Ovary (tissue), 9 donors: Measurements from ENCODE around the gene SLC35B1. TPM values are rescaled to one million over a fixed set of nuclear protein-coding genes. Genes with fewer than 3 reads are reported as not detected.

Experiments
- DNase-seq, 5 donors: peaks; one replicate each; pipeline ENCODE4 v3.0.0-alpha.2; 2019 to 2020
- H3K27ac ChIP-seq, 2 donors: fragments of 200-600 bp; one replicate each; pipeline versions ENCODE4 v1.5.1 to v1.8.0; 2019 to 2022
- H3K27me3 ChIP-seq: fragments of 200-600 bp; one replicate; pipeline ENCODE4 v1.8.0; 2022
- H3K36me3 ChIP-seq: fragments of 200-600 bp; sonication (generic); one replicate; pipeline ENCODE4 v1.5.1; 2019
- H3K4me1 ChIP-seq: one replicate; pipeline ENCODE4 v1.8.1; 2013; ENCODE audit warnings: mild to moderate bottlenecking, moderate library complexity; ENCODE audit not compliant: insufficient read depth
- H3K4me3 ChIP-seq: fragments of 200-600 bp; sonication (generic); one replicate; pipeline ENCODE4 v1.5.1; 2017
- H3K9me3 ChIP-seq, 2 donors: fragments of 200-600 bp in 1 of 2; sonication (generic) in 1 of 2; one replicate each; pipeline versions ENCODE4 v1.5.1 to v1.8.1; 2013 to 2019; ENCODE audit warnings: mild to moderate bottlenecking in 1 of 2, moderate library complexity in 1 of 2
- EP300 ChIP-seq: sonication (generic); formaldehyde crosslinking; IDR thresholded peaks from one replicate; pipeline ENCODE4 v1.6.1; 2017; ENCODE audit warnings: antibody characterized with exemption
- POLR2A ChIP-seq: fragments of 450-650 bp; IDR thresholded peaks from one replicate; pipeline ENCODE4 v1.6.1; 2017; ENCODE audit warnings: antibody characterized with exemption, mild to moderate bottlenecking, moderate library complexity
- WGBS, 3 donors: extraction: QIAGEN DNeasy Blood & Tissue Kit in 1 of 3; methylation state at CpG; one replicate each; pipeline versions ENCODE4 v1.1.5 to v1.1.7; 2013 to 2017; 5-methylcytosine and 5-hydroxymethylcytosine counted together
- intact Hi-C, 4 donors: fragments of 100-400 bp; cut with DNase I; formaldehyde crosslinking; loops; one replicate each; pipeline versions ENCODE4 v1.11.0 to v1.15.1; 2022 to 2023
- polyA plus RNA-seq, 2 donors: library from polyadenylated mRNA; stranded (reverse); fragments of 200-250 nt in 1 of 2; fragments of 350-450 nt in 1 of 2; fragmentation: Illumina TruSeq in 1 of 2; extraction: RNeasy Lipid Tissue Mini Kit (QIAGEN cat#74804) in 1 of 2; gene quantifications; one replicate each; pipeline ENCODE4 v1.2.3, GENCODE V29; 2013 to 2014
- total RNA-seq, 7 donors: library from RNA; depleted of rRNA in 2 of 7; stranded (reverse); fragments of >200 nt in 2 of 7; fragmentation: NEBNext Ultra II Directional in 3 of 7; extraction: Animal tissue kit (Norgen Biotek cat#: 25700) in 3 of 7; gene quantifications; one replicate each; pipeline versions ENCODE4 v1.1.0 to v1.2.4, GENCODE V29; 2016 to 2023
- TF ChIP-seq, protein P1 (sequence below), 3 donors: fragments of 450-650 bp in 2 of 3; fragments of 200-600 bp in 1 of 3; IDR thresholded peaks; one replicate each; pipeline versions ENCODE4 v1.5.1 to v1.8.0; 2016 to 2022; ENCODE audit warnings: antibody characterized with exemption in 3 of 3, mild to moderate bottlenecking in 1 of 3
- donor health status: DM: no; HTN: no; CAD: no; lungs with moderate emphysema.
- donor health status: DM: no; HTN: no; CAD: no.
- donor health status: Bipolar disorder and iron deficiency.
- donor health status: DM: yes; HTN: yes; CAD: no.
- donor health status: DM: no; HTN: no; CAD: no.
- donor health status: DM: yes; HTN: yes; CAD: no.

SLC35B1 gene
- total and polyA plus RNA-seq, 9 donors: 20.9 to 53.3 (median 28.8) TPM

DNA sequence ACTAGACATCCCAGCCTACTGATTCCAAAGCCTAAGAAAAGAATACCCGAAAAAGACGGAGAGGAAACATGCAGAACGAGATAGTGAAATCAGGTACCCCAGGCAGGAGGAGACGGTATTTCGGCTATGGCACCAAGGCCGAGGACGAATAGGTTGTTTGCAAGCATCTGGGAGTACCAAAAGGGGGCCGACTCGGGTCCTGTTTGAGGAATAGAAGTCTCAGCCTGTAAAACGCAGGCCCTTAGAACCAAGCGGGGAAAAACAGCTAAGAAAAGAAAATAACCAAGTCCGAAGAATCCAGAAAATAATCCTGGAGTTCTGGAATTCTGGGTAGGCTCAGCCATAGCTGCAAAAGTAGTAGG lies 537 bp downstream of the SLC35B1 start:
- intact Hi-C loops: loop anchor here in 3 of 4 donors (5.0 to 10.0 kb wide), 3 partner anchors 75 to 278 kb away; no protein-coding TSS in a partner anchor
- Histone ChIP-seq H3K4me1 (peaks cover 3% of the 10 kb centered on the region), H3K4me3 (peak overlapping the region; percentile 87), H3K27me3 (no peaks in the 10 kb centered on the region), H3K9me3 (no peaks in the 10 kb centered on the region), H3K27ac (peak overlapping the region in 1 of 2 donors; percentile 91), H3K36me3 (no peaks in the 10 kb centered on the region)
- no peak for TF ChIP-seq EP300
- TF ChIP-seq, protein P1, sequence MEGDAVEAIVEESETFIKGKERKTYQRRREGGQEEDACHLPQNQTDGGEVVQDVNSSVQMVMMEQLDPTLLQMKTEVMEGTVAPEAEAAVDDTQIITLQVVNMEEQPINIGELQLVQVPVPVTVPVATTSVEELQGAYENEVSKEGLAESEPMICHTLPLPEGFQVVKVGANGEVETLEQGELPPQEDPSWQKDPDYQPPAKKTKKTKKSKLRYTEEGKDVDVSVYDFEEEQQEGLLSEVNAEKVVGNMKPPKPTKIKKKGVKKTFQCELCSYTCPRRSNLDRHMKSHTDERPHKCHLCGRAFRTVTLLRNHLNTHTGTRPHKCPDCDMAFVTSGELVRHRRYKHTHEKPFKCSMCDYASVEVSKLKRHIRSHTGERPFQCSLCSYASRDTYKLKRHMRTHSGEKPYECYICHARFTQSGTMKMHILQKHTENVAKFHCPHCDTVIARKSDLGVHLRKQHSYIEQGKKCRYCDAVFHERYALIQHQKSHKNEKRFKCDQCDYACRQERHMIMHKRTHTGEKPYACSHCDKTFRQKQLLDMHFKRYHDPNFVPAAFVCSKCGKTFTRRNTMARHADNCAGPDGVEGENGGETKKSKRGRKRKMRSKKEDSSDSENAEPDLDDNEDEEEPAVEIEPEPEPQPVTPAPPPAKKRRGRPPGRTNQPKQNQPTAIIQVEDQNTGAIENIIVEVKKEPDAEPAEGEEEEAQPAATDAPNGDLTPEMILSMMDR (IDR thresholded peaks at IDR 0.05): no peak
- TF ChIP-seq POLR2A: no peak
- WGBS, 3 donors: 0 to 1% (median 0%) methylated on average over 12 of the region's 12 CpGs
- no peak for DNase-seq

DNA sequence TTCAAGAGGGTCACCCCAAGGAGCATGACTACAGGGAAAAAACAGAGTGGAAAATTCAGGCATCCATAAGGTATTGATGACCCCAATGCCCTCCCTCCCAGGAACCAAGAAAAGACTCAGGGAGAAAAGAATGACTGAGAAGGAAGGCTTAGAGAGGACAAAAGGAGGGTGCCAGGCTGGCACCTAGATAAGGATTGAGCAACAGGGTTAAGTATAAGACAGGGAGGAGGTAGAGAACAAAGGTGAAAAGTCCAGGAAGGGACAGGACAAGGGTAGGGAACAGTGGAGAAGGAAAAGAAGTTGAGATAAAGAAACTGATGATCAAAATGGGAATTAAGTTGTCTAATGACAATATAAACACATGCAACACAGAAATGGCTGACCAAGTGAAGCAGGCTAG lies 2.5 kb downstream of the SLC35B1 start:
- Histone ChIP-seq H3K27me3 (no peaks in the 10 kb centered on the region), H3K36me3 (no peaks in the 10 kb centered on the region), H3K4me1 (peaks cover 3% of the 10 kb centered on the region), H3K9me3 (no peaks in the 10 kb centered on the region), H3K27ac (no peak overlapping the region), H3K4me3 (no peak overlapping the region)
- no peak for DNase-seq
- TF ChIP-seq, protein P1 (IDR thresholded peaks at IDR 0.05): no peak
- TF ChIP-seq POLR2A (no peak), EP300 (no peak)
- intact Hi-C loops: loop anchor here in 3 of 4 donors (5.0 to 10.0 kb wide), 3 partner anchors 77 to 280 kb away; no protein-coding TSS in a partner anchor

DNA sequence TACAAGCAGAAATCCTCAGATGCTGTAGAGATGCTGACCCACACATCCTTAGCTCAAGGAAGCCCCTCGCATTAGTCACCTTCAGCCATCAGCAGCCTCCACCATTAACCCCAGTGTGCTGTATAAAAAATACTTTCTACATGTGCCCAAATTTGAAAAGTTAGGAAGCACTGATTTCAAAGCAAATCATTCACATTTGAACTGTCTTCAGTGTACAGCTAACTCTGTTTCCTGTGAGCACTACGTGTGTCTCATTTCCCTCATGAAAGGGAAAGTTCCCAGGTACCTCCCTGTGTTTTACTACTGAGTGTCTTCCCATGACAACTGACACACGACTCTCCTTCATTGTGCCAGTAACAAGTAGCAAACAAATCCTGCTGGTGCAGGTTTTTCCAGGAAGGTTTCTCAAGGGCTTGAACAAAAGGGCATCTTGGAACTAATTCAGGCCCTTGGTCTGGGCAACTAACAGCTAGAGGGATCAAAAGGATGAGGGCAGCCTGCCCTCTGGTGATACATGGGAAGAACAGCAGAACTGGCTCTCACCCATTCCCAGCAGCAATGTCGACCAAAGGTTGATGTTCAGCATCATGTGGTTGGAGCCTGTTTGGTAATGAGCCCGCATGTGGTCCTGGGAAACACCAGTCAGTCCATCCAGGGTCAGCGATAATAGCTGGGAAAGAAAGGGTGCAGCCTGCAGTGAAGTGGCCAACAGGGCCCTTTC lies 4.0 kb downstream of the SLC35B1 start:
- Histone ChIP-seq H3K27ac (no peak overlapping the region), H3K36me3 (no peaks in the 10 kb centered on the region), H3K27me3 (no peaks in the 10 kb centered on the region), H3K4me3 (no peak overlapping the region), H3K9me3 (no peaks in the 10 kb centered on the region), H3K4me1 (peaks cover 3% of the 10 kb centered on the region)
- 58 to 60% (median 59%) methylated on average over 6 of the region's 6 CpGs for WGBS, 3 donors
- TF ChIP-seq, protein P1 (IDR thresholded peaks at IDR 0.05): no peak
- no peak for TF ChIP-seq POLR2A
- TF ChIP-seq EP300: no peak
- DNase-seq: no peak
- intact Hi-C loops: loop anchor here in 1 of 4 donors (10.0 kb wide), 1 partner anchor 281 kb away; no protein-coding TSS in a partner anchor

DNA sequence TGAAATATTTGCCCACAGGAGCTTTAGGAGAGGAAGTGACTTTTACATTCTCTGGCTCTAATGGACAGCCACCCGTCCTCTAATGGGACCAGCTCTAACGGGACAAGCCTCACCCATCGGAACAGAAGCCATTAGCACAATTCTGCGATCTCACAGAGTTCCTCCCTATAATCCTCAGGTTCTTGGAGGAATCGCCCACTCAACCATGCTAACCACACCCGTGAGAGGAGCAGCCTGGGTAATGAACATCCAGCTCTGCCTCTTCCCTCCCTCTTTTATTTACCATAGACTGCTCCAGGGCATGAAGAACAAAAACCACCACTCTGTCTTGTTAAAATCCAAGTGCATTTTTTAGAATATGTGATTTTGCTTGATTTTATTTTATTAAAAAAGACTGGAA lies 6.8 kb downstream of the SLC35B1 start:
- H3K4me1 ChIP-seq: no peaks in the 10 kb centered on the region
- H3K4me3 ChIP-seq: no peak overlapping the region
- H3K27ac ChIP-seq: no peak overlapping the region
- intact Hi-C loops: loop anchor here in 1 of 4 donors (10.0 kb wide), 1 partner anchor 284 kb away; no protein-coding TSS in a partner anchor
- H3K36me3 ChIP-seq: no peaks in the 10 kb centered on the region
- TF ChIP-seq EP300 (no peak), POLR2A (no peak)
- TF ChIP-seq, protein P1 (IDR thresholded peaks at IDR 0.05): no peak
- no peaks in the 10 kb centered on the region for H3K27me3 ChIP-seq
- 75 to 78% (median 76%) methylated on average over 6 of the region's 6 CpGs for WGBS, 3 donors
- no peaks in the 10 kb centered on the region for H3K9me3 ChIP-seq
- no peak for DNase-seq
